Measurements from ENCODE around the gene PMVK. TPM values are rescaled to one million over a fixed set of nuclear protein-coding genes. Genes with fewer than 3 reads are reported as not detected.
A peak's percentile ranks its signal among the peaks of the same experiment; 100 is the strongest.

Gene PMVK
- total RNA-seq, 1 experiment from 2014 or later, result 26.3 TPM

GRCh38 chr1:154881820-154882535, 54.5 kb downstream of the PMVK start:
- Histone ChIP-seq H3K18ac (ENCODE audit: insufficient read length, low read depth, low read length) (no peak overlapping the region), H3K4me1 (ENCODE audit: insufficient read depth, low read length) (0 out of 2 replicates have a peak, but pooled peaks cover 2% of the 10 kb centered on the region), H3K27ac (ENCODE audit: insufficient read length, low read depth, low read length) (no peak overlapping the region), H3K9me3 (ENCODE audit: control insufficient read depth, low read depth, low read length) (no peaks in the 10 kb centered on the region), H3K27me3 (ENCODE audit: insufficient read depth, low read length) (no peaks in the 10 kb centered on the region), H3K79me2 (ENCODE audit: insufficient read depth, low read length) (no peaks in the 10 kb centered on the region), H2AFZ (ENCODE audit: low read length) (no peak overlapping the region), H3K4me2 (ENCODE audit: insufficient read depth, insufficient read length, low read length) (no peak overlapping the region), H3K9ac (ENCODE audit: extremely low read depth, insufficient read length, low read length) (no peak overlapping the region), H3K79me1 (ENCODE audit: insufficient read depth, low read depth, low read length, poor library complexity, severe bottlenecking) (no peaks in the 10 kb centered on the region), H3K14ac (ENCODE audit: insufficient read depth, low read length) (no peak overlapping the region), H3K23ac (ENCODE audit: insufficient read length, low read depth, low read length) (no peak overlapping the region), H2BK120ac (ENCODE audit: low read depth, low read length, poor library complexity, severe bottlenecking) (no peak overlapping the region), H2BK15ac (ENCODE audit: low read depth, low read length) (no peak overlapping the region), H2BK12ac (ENCODE audit: insufficient read length, low read depth, low read length) (no peak overlapping the region), H2AK5ac (ENCODE audit: insufficient read length, low read length) (no peak overlapping the region), H3K23me2 (ENCODE audit: insufficient read length, low read depth, low read length, poor library complexity, severe bottlenecking) (no peaks in the 10 kb centered on the region), H3K4ac (ENCODE audit: low read depth, low read length) (no peak overlapping the region), H4K5ac (ENCODE audit: insufficient read length, low read depth, low read length) (no peak overlapping the region), H2BK5ac (ENCODE audit: insufficient read length, low read length) (no peak overlapping the region), H3K56ac (ENCODE audit: insufficient read length, low read depth, low read length) (no peak overlapping the region), H4K20me1 (ENCODE audit: control insufficient read depth, insufficient read depth, insufficient read length) (no peaks in the 10 kb centered on the region), H3T11ph (ENCODE audit: low read length) (no peak overlapping the region), H4K91ac (ENCODE audit: insufficient read length, low read depth, low read length) (no peak overlapping the region), H2BK20ac (ENCODE audit: low read depth, low read length, poor library complexity, severe bottlenecking) (no peak overlapping the region), H4K8ac (replicated peaks; ENCODE audit: insufficient read length, low read depth, low read length) (no peak overlapping the region)
- H3K36me3 Mint-ChIP-seq (ENCODE audit: insufficient read depth in 1 of 3, low read depth in 3 of 3), result no peaks in the 10 kb centered on the region
- no CpG with 5 or more reads among the region's 10 CpGs for WGBS (ENCODE audit: extremely low coverage, insufficient read length, low lambda C conversion rate)
- peak overlapping the region in 1 of 3 experiments; percentile 29; a peak in 1 of 7 replicates for H3K27ac Mint-ChIP-seq
- H3K27me3 Mint-ChIP-seq (ENCODE audit: low read depth), result peaks cover 2% of the 10 kb centered on the region
- TF ChIP-seq CTCF (conservative IDR thresholded peaks at IDR 0.05), result no peak
- peaks cover 3 to 8% of the 10 kb centered on the region in 2 experiments for H3K4me1 Mint-ChIP-seq
- H3K9me3 Mint-ChIP-seq, result no peaks in the 10 kb centered on the region
- H3K4me3 Mint-ChIP-seq, result no peak overlapping the region
- no peak for DNase-seq

All from H9 (cell line).